Activated CD4-positive, CD25-positive, alpha-beta regulatory T cell treated with anti-CD3 and anti-CD28 coated beads, Interleukin-2, amount 50 U/mL, for 24 hours (primary cell): Measurements from ENCODE around the gene TAOK1.

Experiments
- ATAC-seq, 2 donors: fragments of 150-1000 bp; cut with Tn5 transposase; one replicate each; pipeline ENCODE4 v1.10.0; 2021; ENCODE audit warnings: mild to moderate bottlenecking in 1 of 2, moderate library complexity in 1 of 2

The TAOK1 gene

DNA sequence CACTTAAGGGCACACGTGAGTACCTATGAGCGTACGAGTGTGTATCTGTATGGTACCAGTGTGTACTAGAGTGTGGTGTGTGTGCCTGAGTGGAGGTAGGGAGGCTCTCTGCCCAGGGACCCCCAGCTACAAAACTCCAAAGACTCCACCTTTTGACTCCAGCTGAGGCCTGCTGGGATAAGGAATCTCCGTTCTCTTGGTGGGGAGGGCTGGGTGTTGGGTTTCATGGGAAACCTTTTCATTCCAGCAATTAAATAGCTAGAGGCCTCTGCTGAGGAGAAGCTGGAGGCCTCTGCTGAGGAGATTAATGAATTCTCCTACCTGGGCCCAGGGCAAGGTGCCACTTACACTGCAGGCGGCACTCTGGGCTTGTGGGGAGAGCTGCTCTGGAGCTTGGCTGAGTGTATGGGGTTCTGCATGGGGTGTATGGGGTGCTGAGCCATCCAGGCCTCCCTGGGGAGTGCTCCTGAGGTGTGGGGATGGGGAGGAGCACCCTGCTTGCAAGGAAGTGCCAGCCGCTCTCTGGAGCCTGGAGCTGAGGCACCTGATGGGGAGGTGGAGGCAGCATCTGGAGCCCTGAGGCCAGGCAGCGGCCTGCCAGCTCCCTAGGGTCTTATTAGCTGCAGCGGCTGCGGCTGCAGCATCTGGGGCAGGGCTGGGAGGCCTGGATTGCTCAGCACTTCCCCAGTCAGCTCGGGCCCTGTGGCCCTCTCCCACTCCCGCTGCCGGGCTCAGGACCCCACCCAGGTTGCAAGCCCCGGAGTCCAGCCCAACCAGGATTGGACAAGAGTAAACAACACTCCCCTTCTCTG is 207.4 kb downstream of the TAOK1 start:
- no peak for ATAC-seq
